ENCODE data around the gene OR52B4.
"Not testable (repeated sequence)": the region's sequence is repeated elsewhere in the genome, so short reads cannot be mapped to it uniquely, and the experiment has no call there.

GRCh38 chr11:4345366-4345765 is 22.8 kb downstream of the OR52B4 start:
- TF ChIP-seq CTCF, POLR2A, POLR2AphosphoS5, EP300 (IDR thresholded peaks at IDR 0.05): not testable (repeated sequence)
